ENCODE results near the gene ZNF526. TPM values are rescaled to one million over a fixed set of nuclear protein-coding genes. Genes with fewer than 3 reads are reported as not detected.

ZNF526 gene
- total and polyA plus RNA-seq, 9 of the 15 experiments (the other 6 are each of a cell fraction or from before 2014, with no cell fraction given) = 1.3 to 17.9 (median 6.2) TPM

DNA sequence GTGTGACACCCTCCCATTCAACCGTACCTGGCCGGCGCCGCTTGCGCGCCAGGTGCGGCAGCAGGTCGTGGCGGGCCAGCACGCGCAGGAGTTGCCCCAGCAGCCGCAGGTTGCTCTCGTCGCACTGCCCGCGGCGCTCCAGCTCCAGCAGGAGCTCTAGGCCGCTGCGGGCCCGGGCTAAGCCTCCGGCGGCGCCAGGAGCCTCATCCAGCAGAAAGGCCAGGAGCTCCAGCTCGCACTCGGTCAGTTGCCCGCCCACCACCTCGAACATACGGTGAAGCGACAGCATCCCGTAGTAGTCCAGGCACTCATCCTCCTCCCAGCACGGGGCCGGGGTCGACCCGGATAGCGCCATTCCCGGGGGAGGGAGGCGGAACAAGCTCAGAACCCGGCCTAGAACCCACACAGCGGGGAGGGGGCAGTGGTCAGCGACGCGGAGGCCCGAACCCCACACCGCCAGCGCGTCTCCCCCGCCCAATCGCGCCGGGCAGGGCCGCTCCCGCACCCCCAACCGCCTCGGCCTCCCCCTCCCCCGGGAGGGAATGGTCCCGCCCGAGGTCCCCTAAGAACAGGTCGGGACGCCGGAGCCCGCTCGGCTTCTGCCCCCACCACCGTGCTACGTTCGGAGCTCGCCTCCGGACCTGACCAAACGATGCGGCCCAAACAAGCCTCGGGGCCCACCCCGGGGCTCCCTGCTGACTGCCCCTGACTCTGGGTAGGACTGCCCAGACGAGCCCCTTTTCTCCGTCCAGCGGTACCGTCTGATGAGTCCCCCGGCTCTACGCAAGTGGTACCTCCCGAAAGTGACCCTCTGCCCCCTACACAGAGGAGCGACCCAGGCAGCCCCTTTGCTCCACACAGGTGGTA, 3.2 kb upstream of the ZNF526 start (continued):
- TF ChIP-seq, protein P1, sequence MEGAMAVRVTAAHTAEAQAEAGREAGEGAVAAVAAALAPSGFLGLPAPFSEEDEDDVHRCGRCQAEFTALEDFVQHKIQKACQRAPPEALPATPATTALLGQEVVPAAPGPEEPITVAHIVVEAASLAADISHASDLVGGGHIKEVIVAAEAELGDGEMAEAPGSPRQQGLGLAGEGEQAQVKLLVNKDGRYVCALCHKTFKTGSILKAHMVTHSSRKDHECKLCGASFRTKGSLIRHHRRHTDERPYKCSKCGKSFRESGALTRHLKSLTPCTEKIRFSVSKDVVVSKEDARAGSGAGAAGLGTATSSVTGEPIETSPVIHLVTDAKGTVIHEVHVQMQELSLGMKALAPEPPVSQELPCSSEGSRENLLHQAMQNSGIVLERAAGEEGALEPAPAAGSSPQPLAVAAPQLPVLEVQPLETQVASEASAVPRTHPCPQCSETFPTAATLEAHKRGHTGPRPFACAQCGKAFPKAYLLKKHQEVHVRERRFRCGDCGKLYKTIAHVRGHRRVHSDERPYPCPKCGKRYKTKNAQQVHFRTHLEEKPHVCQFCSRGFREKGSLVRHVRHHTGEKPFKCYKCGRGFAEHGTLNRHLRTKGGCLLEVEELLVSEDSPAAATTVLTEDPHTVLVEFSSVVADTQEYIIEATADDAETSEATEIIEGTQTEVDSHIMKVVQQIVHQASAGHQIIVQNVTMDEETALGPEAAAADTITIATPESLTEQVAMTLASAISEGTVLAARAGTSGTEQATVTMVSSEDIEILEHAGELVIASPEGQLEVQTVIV (CRISPR knock-in tag; IDR thresholded peaks at IDR 0.05; ENCODE audit: borderline replicate concordance) = no peak
- TF ChIP-seq TEAD1 (CRISPR knock-in tag; IDR thresholded peaks at IDR 0.05) (peak in 1 of 2 experiments; percentile 27; a peak in 1 of 4 replicates), DNMT1 (IDR thresholded peaks at IDR 0.05) (0 out of 2 replicates have a peak, but pooled peaks have one; percentile 45), ETV5 (CRISPR knock-in tag; IDR thresholded peaks at IDR 0.05; ENCODE audit: low read depth) (peak; percentile 8; the same call in 1 of the 2 replicates), PHTF2 (CRISPR knock-in tag; IDR thresholded peaks at IDR 0.05) (peak; percentile 74; the same call in 1 of the 2 replicates), EGR1 (conservative IDR thresholded peaks at IDR 0.05) (peak; percentile 52), SAP30 (IDR thresholded peaks at IDR 0.05; ENCODE audit: borderline replicate concordance, insufficient read depth, low read depth, low read length, poor library complexity, severe bottlenecking) (peak; percentile 47), SIN3A (IDR thresholded peaks at IDR 0.05; ENCODE audit: borderline replicate concordance in 2 of 2, control insufficient read depth in 1 of 2, low read depth in 2 of 2, low read length in 2 of 2) (peak in 1 of 2 experiments; percentile 51; a peak in 1 of 4 replicates), ZNF785 (CRISPR knock-in tag; IDR thresholded peaks at IDR 0.05) (no peak), NRF1 (conservative IDR thresholded peaks at IDR 0.05 in 1 of 2, IDR thresholded peaks at IDR 0.05 in 1 of 2) (peak; percentile 60 to 66), HMGN3 (IDR thresholded peaks at IDR 0.05; ENCODE audit: borderline replicate concordance, extremely low read depth, insufficient read length, low read depth, low read length) (peak; percentile 38), ZNF79 (CRISPR knock-in tag; IDR thresholded peaks at IDR 0.05; ENCODE audit: low read depth) (no peak)
- TF ChIP-seq, protein P2, sequence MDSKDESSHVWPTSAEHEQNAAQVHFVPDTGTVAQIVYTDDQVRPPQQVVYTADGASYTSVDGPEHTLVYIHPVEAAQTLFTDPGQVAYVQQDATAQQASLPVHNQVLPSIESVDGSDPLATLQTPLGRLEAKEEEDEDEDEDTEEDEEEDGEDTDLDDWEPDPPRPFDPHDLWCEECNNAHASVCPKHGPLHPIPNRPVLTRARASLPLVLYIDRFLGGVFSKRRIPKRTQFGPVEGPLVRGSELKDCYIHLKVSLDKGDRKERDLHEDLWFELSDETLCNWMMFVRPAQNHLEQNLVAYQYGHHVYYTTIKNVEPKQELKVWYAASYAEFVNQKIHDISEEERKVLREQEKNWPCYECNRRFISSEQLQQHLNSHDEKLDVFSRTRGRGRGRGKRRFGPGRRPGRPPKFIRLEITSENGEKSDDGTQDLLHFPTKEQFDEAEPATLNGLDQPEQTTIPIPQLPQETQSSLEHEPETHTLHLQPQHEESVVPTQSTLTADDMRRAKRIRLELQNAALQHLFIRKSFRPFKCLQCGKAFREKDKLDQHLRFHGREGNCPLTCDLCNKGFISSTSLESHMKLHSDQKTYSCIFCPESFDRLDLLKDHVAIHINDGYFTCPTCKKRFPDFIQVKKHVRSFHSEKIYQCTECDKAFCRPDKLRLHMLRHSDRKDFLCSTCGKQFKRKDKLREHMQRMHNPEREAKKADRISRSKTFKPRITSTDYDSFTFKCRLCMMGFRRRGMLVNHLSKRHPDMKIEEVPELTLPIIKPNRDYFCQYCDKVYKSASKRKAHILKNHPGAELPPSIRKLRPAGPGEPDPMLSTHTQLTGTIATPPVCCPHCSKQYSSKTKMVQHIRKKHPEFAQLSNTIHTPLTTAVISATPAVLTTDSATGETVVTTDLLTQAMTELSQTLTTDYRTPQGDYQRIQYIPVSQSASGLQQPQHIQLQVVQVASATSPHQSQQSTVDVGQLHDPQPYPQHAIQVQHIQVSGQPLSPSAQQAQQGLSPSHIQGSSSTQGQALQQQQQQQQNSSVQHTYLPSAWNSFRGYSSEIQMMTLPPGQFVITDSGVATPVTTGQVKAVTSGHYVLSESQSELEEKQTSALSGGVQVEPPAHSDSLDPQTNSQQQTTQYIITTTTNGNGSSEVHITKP (IDR thresholded peaks at IDR 0.05; ENCODE audit: partially characterized antibody) = peak; percentile 99
- TF ChIP-seq, protein P3, sequence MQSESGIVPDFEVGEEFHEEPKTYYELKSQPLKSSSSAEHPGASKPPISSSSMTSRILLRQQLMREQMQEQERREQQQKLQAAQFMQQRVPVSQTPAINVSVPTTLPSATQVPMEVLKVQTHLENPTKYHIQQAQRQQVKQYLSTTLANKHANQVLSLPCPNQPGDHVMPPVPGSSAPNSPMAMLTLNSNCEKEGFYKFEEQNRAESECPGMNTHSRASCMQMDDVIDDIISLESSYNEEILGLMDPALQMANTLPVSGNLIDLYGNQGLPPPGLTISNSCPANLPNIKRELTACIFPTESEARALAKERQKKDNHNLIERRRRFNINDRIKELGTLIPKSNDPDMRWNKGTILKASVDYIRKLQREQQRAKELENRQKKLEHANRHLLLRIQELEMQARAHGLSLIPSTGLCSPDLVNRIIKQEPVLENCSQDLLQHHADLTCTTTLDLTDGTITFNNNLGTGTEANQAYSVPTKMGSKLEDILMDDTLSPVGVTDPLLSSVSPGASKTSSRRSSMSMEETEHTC (IDR thresholded peaks at IDR 0.05) = no peak
- TF ChIP-seq, protein P4, sequence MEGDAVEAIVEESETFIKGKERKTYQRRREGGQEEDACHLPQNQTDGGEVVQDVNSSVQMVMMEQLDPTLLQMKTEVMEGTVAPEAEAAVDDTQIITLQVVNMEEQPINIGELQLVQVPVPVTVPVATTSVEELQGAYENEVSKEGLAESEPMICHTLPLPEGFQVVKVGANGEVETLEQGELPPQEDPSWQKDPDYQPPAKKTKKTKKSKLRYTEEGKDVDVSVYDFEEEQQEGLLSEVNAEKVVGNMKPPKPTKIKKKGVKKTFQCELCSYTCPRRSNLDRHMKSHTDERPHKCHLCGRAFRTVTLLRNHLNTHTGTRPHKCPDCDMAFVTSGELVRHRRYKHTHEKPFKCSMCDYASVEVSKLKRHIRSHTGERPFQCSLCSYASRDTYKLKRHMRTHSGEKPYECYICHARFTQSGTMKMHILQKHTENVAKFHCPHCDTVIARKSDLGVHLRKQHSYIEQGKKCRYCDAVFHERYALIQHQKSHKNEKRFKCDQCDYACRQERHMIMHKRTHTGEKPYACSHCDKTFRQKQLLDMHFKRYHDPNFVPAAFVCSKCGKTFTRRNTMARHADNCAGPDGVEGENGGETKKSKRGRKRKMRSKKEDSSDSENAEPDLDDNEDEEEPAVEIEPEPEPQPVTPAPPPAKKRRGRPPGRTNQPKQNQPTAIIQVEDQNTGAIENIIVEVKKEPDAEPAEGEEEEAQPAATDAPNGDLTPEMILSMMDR (IDR thresholded peaks at IDR 0.05 in 2 of 3, conservative IDR thresholded peaks at IDR 0.05 in 1 of 3; ENCODE audit: insufficient read depth in 2 of 3, low read depth in 1 of 3, low read length in 3 of 3) = peak in 1 of 3 experiments; percentile 14; a peak in 2 of 6 replicates

All from K562 (cell line).